Neuronal stem cell (in vitro differentiated cells): ENCODE data around the gene SLC15A2.

ENCODE experiments used
- DNase-seq: peaks from one replicate; pipeline ENCODE4 v3.0.0-alpha.2; 2013; ENCODE audit warnings: low spot score
- H2AFZ ChIP-seq: one replicate; pipeline ENCODE4 v1.6.1; 2013; ENCODE audit warnings: mild to moderate bottlenecking, low read length, inconsistent platforms
- H2AK5ac ChIP-seq: 2 replicates; pipeline ENCODE4 v1.6.1; 2013; ENCODE audit warnings: low read depth, mild to moderate bottlenecking, inconsistent platforms, low read length, moderate library complexity, mixed read lengths
- H2BK120ac ChIP-seq: 2 replicates; pipeline ENCODE4 v1.6.1; 2013; ENCODE audit warnings: low read depth, mild to moderate bottlenecking, inconsistent platforms, low read length, moderate library complexity, mixed read lengths
- H2BK12ac ChIP-seq: one replicate; pipeline ENCODE4 v1.6.1; 2013; ENCODE audit warnings: low read length, inconsistent platforms
- H2BK15ac ChIP-seq: 2 replicates; pipeline ENCODE4 v1.6.1; 2013; ENCODE audit warnings: mild to moderate bottlenecking, low read length, inconsistent platforms, mixed read lengths
- H2BK5ac ChIP-seq: one replicate; pipeline ENCODE4 v1.6.1; 2013; ENCODE audit warnings: inconsistent platforms, mild to moderate bottlenecking, low read length, moderate library complexity
- H3K14ac ChIP-seq: one replicate; pipeline ENCODE4 v1.6.1; 2013; ENCODE audit warnings: low read length, inconsistent platforms
- H3K18ac ChIP-seq: 2 replicates; pipeline ENCODE4 v1.6.1; 2013; ENCODE audit warnings: low read length, inconsistent platforms
- H3K23ac ChIP-seq: 2 replicates; pipeline ENCODE4 v1.6.1; 2013; ENCODE audit warnings: low read depth, mild to moderate bottlenecking, mixed read lengths, low read length, inconsistent platforms; ENCODE audit not compliant: poor library complexity
- H3K27ac ChIP-seq: replicated peaks from 3 replicates; pipeline ENCODE4 v1.5.1; 2013; ENCODE audit warnings: low read length, inconsistent platforms
- H3K27me3 ChIP-seq, 3 experiments: 2 replicates each; pipeline ENCODE4 v1.6.1; 2013; ENCODE audit warnings: low read length in 3 of 3, mild to moderate bottlenecking in 2 of 3, inconsistent platforms in 1 of 3, low read depth in 1 of 3, mixed read lengths in 1 of 3, moderate library complexity in 1 of 3; ENCODE audit not compliant: control insufficient read depth in 3 of 3, insufficient read depth in 3 of 3
- H3K36me3 ChIP-seq, 2 donors: replicated peaks in 1 of 2; 2 replicates each; pipeline ENCODE4 v1.6.1; 2013; ENCODE audit warnings: low read length in 2 of 2; ENCODE audit not compliant: control insufficient read depth in 2 of 2, insufficient read depth in 2 of 2
- H3K4ac ChIP-seq: 2 replicates; pipeline ENCODE4 v1.6.1; 2013; ENCODE audit warnings: inconsistent platforms, mild to moderate bottlenecking, low read length, moderate library complexity
- H3K4me1 ChIP-seq, 2 donors: 1 replicate in 1 of 2; 2 replicates in 1 of 2; pipeline ENCODE4 v1.6.1; 2013; ENCODE audit warnings: low read length in 2 of 2, low read depth in 1 of 2; ENCODE audit not compliant: control insufficient read depth in 2 of 2, insufficient read depth in 1 of 2
- H3K4me2 ChIP-seq: one replicate; pipeline ENCODE4 v1.6.1; 2013; ENCODE audit warnings: mild to moderate bottlenecking, low read length, inconsistent platforms; ENCODE audit not compliant: insufficient read depth, poor library complexity, severe bottlenecking
- H3K4me3 ChIP-seq, 2 donors: 2 replicates each; pipeline ENCODE4 v1.5.1; 2013; ENCODE audit warnings: low read length in 2 of 2, mild to moderate bottlenecking in 2 of 2, inconsistent platforms in 1 of 2, moderate library complexity in 1 of 2
- H3K79me1 ChIP-seq: one replicate; pipeline ENCODE4 v1.6.1; 2013; ENCODE audit warnings: low read depth, mild to moderate bottlenecking, inconsistent platforms, low read length, moderate library complexity
- H3K9ac ChIP-seq: one replicate; pipeline ENCODE4 v1.6.1; 2013; ENCODE audit warnings: mild to moderate bottlenecking, low read depth, low read length, inconsistent platforms; ENCODE audit not compliant: poor library complexity
- H3K9me3 ChIP-seq, 2 donors: replicated peaks in 1 of 2; 2 replicates each; pipeline versions ENCODE3 to v1.6.1; 2013; ENCODE audit warnings: low read length in 2 of 2, mild to moderate bottlenecking in 2 of 2, inconsistent platforms in 1 of 2, low read depth in 1 of 2, mixed read lengths in 1 of 2, moderate library complexity in 1 of 2; ENCODE audit not compliant: control insufficient read depth in 2 of 2, insufficient read depth in 1 of 2
- H4K8ac ChIP-seq: one replicate; pipeline ENCODE4 v1.6.1; 2013; ENCODE audit warnings: low read depth, mild to moderate bottlenecking, inconsistent platforms, low read length, moderate library complexity
- H4K91ac ChIP-seq: one replicate; pipeline ENCODE4 v1.6.1; 2013; ENCODE audit warnings: low read length, low read depth, mild to moderate bottlenecking, inconsistent platforms; ENCODE audit not compliant: poor library complexity
- whole genome bisulfite sequencing, 2 donors: extraction: QIAGEN DNeasy Blood & Tissue Kit; methylation state at CpG; one replicate each; pipeline ENCODE4 v1.1.7; 2013; ENCODE audit warnings: missing lambda C conversion rate in 2 of 2, mixed read lengths in 1 of 2; ENCODE audit not compliant: insufficient read length in 2 of 2, insufficient replicate concordance in 1 of 2; ENCODE audit errors: extremely low coverage in 2 of 2; 5-methylcytosine and 5-hydroxymethylcytosine counted together

Gene SLC15A2

DNA sequence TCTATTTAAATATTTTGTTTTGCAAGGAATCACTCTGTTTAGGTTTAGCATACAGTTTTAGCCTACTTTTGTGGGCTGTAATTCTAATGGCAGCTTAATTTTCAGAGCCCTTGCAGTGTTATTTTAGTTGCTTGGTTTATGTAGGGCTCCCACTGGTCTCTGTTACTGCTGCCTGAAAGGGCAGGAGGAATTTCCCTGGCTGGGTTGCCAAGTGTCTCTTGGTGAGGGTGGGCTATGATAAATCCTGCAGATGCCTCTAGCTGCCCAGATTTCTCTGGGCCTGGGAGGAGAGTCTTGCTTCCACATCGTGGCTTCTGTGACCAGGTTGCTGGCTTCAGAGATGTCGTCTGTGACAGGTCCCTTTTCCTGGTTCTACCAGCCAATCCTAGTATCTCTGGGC lies 91.6 kb downstream of the SLC15A2 start:
- no peak overlapping the region for H3K27ac ChIP-seq
- H3K4me3 ChIP-seq = no peak overlapping the region
- no peak overlapping the region for H3K9ac ChIP-seq
- H2BK12ac ChIP-seq = no peak overlapping the region
- H4K91ac ChIP-seq = no peak overlapping the region
- H2AFZ ChIP-seq = no peak overlapping the region
- H4K8ac ChIP-seq = no peak overlapping the region
- no peak overlapping the region for H3K23ac ChIP-seq
- H2BK5ac ChIP-seq = no peak overlapping the region
- no peaks in the 10 kb centered on the region for H3K36me3 ChIP-seq
- no CpG with 5 or more reads among the region's 2 CpGs for WGBS, 2 donors
- H3K4me2 ChIP-seq = no peak overlapping the region
- peaks cover 0 to 2% of the 10 kb centered on the region in 2 donors for H3K9me3 ChIP-seq
- no peaks in the 10 kb centered on the region for H3K79me1 ChIP-seq
- peaks cover 0 to 3% of the 10 kb centered on the region in 2 donors for H3K4me1 ChIP-seq
- peak; percentile 38 for DNase-seq
- H2BK15ac ChIP-seq = no peak overlapping the region
- no peak overlapping the region for H2BK120ac ChIP-seq
- no peak overlapping the region for H3K4ac ChIP-seq
- no peak overlapping the region for H2AK5ac ChIP-seq
- H3K14ac ChIP-seq = no peak overlapping the region
- no peak overlapping the region for H3K18ac ChIP-seq
- peaks cover 0 to 4% (median 0%) of the 10 kb centered on the region in 3 experiments for H3K27me3 ChIP-seq

DNA sequence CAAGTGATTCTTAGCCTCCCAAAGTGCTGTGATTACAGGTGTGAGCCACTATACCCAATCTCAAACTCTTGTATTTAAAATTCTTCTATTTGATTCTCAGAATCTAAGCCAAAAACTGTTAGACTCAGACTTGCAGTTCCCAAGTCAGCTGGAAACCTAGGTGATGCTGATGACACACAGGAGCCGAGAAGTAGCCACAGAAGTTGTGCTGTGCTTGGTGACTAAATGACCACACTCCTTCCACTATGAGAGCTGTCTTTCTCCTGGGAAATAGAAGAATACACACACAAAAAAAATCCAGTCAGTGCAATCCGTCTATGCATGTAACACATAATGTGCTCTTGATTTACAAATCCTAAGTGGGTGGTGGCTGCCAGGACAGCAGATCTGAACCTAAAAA lies 93.9 kb downstream of the SLC15A2 start:
- H3K4me1 ChIP-seq = peaks cover 0 to 3% of the 10 kb centered on the region in 2 donors

DNA sequence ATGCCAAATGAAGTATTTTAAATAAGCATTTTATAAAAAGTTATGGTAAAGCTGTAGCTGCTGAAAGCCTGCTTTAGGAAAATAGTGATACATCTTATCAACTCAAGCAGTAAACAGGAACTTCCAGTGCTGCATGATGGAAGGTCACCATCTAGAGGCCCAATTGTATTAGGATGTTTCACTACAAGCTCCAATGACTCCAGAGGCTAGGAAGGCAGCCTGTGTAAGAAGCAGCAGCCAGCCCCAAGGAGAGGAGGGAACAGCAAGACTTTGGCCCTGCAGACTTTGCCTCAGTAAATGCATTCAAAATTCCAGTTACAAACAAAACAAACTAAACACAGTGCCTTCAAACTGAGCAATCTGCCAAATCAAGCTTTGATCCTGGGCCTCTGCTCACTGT lies 95.7 kb downstream of the SLC15A2 start:
- H3K18ac ChIP-seq = no peak overlapping the region
- DNase-seq = no peak
- no peak overlapping the region for H4K91ac ChIP-seq
- H3K4ac ChIP-seq = no peak overlapping the region
- H3K27ac ChIP-seq = no peak overlapping the region
- no peaks in the 10 kb centered on the region for H3K9me3 ChIP-seq
- no peak overlapping the region for H2BK5ac ChIP-seq
- H2BK12ac ChIP-seq = no peak overlapping the region
- no peak overlapping the region for H3K23ac ChIP-seq
- no peak overlapping the region for H2AFZ ChIP-seq
- H3K79me1 ChIP-seq = no peaks in the 10 kb centered on the region
- H3K36me3 ChIP-seq = no peaks in the 10 kb centered on the region
- H2BK120ac ChIP-seq = no peak overlapping the region
- no peak overlapping the region for H3K4me2 ChIP-seq
- no peak overlapping the region for H2BK15ac ChIP-seq
- H3K4me1 ChIP-seq = peaks cover 0 to 3% of the 10 kb centered on the region in 2 donors
- H3K9ac ChIP-seq = no peak overlapping the region
- peaks cover 0 to 4% (median 0%) of the 10 kb centered on the region in 3 experiments for H3K27me3 ChIP-seq
- H2AK5ac ChIP-seq = no peak overlapping the region
- no peak overlapping the region for H3K4me3 ChIP-seq
- H3K14ac ChIP-seq = no peak overlapping the region
- no peak overlapping the region for H4K8ac ChIP-seq

More for the DNA sequence above, 93.9 kb downstream of the SLC15A2 start:
- no peak overlapping the region for H3K14ac ChIP-seq
- no CpG with 5 or more reads among the region's 2 CpGs for WGBS, 2 donors
- no peak overlapping the region for H3K4me3 ChIP-seq
- H3K27ac ChIP-seq = no peak overlapping the region
- no peak overlapping the region for H3K4me2 ChIP-seq
- DNase-seq = no peak
- H3K36me3 ChIP-seq = no peaks in the 10 kb centered on the region
- H3K18ac ChIP-seq = no peak overlapping the region
- H3K9ac ChIP-seq = no peak overlapping the region
- H2AK5ac ChIP-seq = no peak overlapping the region
- no peak overlapping the region for H2BK5ac ChIP-seq
- peaks cover 0 to 4% (median 0%) of the 10 kb centered on the region in 3 experiments for H3K27me3 ChIP-seq
- no peaks in the 10 kb centered on the region for H3K79me1 ChIP-seq
- no peak overlapping the region for H4K91ac ChIP-seq
- no peak overlapping the region for H2BK120ac ChIP-seq
- peaks cover 0 to 2% of the 10 kb centered on the region in 2 donors for H3K9me3 ChIP-seq
- no peak overlapping the region for H3K4ac ChIP-seq
- no peak overlapping the region for H2BK12ac ChIP-seq
- H2AFZ ChIP-seq = no peak overlapping the region
- H3K23ac ChIP-seq = no peak overlapping the region
- H2BK15ac ChIP-seq = no peak overlapping the region
- no peak overlapping the region for H4K8ac ChIP-seq

DNA sequence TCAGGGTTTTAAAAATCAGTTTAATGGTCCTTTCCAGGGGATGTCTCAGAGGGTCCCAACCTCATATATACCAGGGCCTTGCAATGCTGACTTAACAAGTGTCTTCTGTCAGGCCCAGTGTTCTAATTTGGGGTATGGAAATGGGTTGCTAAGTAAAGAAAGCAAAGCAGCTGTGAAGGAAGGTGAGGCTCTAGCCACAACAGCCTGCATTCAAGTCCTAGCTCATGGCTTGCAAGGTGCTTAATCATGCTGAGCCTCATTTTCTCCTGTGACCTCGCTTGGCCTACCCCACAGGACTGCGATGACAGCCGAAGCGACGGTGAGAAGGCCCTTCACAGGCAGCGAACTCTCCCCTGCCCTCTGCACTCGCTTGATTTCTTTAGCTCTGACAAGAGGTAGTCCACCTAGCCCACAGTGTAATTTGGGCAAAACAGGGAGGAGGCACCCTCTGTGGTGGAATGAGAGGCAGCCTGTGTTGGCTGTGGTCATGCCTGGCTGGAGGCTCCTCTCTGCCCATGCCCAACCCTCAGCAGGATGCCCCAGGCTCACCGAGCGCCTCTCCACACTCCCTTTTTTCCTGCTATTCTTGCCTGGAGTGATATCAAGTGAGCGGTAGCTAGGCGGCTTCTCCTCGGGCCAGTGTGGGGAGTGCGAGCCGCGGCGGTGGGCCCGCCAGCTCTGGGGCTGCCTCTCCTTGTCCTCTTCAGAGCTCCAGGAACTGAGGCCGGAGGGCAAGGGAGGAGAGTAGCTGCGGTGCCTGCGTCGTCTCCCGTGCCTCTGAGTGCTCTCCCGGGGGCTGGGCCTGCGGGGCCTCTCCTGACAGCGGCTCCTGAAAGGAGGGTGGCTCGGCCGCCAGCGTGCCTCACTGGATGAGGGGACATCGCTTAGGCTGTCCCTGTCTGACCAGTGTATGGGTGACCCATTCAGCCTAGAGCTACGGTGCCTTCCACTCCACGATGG lies 98.7 kb downstream of the SLC15A2 start:
- no peak overlapping the region for H2AK5ac ChIP-seq
- H3K9me3 ChIP-seq = no peaks in the 10 kb centered on the region
- no peak overlapping the region for H3K14ac ChIP-seq
- no peak overlapping the region for H3K9ac ChIP-seq
- peak overlapping the region; percentile 82 for H3K23ac ChIP-seq
- no peaks in the 10 kb centered on the region for H3K27me3 ChIP-seq
- H3K36me3 ChIP-seq = no peaks in the 10 kb centered on the region
- H3K27ac ChIP-seq = no peak overlapping the region
- peak overlapping the region; percentile 42 for H3K18ac ChIP-seq
- H3K79me1 ChIP-seq = no peaks in the 10 kb centered on the region
- no peak overlapping the region for H2BK5ac ChIP-seq
- H3K4me2 ChIP-seq = no peak overlapping the region
- H3K4me1 ChIP-seq = no peaks in the 10 kb centered on the region
- H2BK12ac ChIP-seq = no peak overlapping the region
- H4K8ac ChIP-seq = no peak overlapping the region
- H3K4ac ChIP-seq = no peak overlapping the region
- peak overlapping the region; percentile 56 for H4K91ac ChIP-seq
- WGBS, 2 donors = no CpG with 5 or more reads among the region's 31 CpGs
- DNase-seq = no peak
- no peak overlapping the region for H3K4me3 ChIP-seq
- H2BK15ac ChIP-seq = no peak overlapping the region
- H2AFZ ChIP-seq = no peak overlapping the region
- H2BK120ac ChIP-seq = no peak overlapping the region
